GM12872 (cell line): ENCODE results near the gene IL1B.

Source experiments
- TF ChIP-seq, protein P1 (sequence below): IDR thresholded peaks from 3 replicates; pipeline ENCODE4 v1.5.1; 2011; ENCODE audit warnings: low read depth, mild to moderate bottlenecking, low read length, moderate library complexity; ENCODE audit not compliant: insufficient read depth

IL1B gene

GRCh38 chr2:112867701-112868631, 31.4 kb upstream of the IL1B start:
- TF ChIP-seq, protein P1, sequence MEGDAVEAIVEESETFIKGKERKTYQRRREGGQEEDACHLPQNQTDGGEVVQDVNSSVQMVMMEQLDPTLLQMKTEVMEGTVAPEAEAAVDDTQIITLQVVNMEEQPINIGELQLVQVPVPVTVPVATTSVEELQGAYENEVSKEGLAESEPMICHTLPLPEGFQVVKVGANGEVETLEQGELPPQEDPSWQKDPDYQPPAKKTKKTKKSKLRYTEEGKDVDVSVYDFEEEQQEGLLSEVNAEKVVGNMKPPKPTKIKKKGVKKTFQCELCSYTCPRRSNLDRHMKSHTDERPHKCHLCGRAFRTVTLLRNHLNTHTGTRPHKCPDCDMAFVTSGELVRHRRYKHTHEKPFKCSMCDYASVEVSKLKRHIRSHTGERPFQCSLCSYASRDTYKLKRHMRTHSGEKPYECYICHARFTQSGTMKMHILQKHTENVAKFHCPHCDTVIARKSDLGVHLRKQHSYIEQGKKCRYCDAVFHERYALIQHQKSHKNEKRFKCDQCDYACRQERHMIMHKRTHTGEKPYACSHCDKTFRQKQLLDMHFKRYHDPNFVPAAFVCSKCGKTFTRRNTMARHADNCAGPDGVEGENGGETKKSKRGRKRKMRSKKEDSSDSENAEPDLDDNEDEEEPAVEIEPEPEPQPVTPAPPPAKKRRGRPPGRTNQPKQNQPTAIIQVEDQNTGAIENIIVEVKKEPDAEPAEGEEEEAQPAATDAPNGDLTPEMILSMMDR: no peak

DNA sequence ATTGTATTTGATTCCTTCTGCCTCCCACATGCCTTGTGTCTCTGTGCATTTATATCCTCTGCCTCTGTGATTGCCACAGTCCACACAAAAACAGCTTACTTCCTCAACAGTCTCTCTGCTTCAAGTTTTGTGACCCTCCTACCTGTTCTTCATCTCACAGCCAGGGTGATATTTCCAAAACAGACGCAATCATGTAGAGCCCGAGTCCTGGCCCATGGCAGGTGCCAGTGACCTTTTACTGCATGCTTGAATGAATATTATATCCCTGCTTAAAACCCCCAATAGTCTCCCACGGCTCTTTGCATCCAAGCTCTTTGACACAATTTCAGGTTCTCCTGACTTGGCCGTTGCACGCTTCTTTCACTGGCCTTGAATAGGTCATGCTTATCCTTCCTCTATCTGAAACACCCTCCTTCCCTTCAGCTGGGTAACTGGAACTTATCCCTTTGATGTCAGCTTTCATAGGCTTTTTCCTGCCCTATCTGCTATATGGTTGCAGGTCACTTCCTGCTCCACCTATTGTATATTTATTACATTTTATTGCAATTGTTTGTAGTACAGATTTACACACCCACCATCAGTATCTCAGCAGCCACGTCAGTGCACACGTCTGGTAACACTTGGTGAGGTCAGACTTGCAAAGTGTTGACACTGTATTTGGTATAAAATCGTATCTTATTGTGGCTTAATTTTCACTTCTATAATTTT, 29.7 kb upstream of the IL1B start:
- TF ChIP-seq, protein P1: no peak

DNA sequence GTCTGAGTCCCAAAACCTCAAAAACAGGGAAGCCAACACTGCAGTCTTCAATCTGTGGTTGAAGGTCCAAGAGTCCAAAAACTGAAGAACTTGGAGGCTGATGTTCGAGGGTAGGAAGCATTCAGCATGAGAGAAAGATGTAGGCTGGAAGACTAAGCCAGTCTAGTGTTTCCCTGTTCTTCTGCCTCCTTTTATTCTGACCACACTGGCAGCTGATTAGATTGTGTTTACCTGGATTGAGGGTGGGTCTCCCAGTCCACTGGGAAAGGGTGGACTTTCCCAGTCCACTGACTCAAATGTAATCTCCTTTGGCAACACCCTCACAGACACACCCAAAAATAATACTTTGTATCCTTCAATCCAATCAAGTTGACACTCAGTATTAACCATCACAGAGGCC, 27.5 kb upstream of the IL1B start:
- TF ChIP-seq, protein P1: no peak

GRCh38 chr2:112850588-112850987, 14.0 kb upstream of the IL1B start:
- TF ChIP-seq, protein P1: no peak

DNA sequence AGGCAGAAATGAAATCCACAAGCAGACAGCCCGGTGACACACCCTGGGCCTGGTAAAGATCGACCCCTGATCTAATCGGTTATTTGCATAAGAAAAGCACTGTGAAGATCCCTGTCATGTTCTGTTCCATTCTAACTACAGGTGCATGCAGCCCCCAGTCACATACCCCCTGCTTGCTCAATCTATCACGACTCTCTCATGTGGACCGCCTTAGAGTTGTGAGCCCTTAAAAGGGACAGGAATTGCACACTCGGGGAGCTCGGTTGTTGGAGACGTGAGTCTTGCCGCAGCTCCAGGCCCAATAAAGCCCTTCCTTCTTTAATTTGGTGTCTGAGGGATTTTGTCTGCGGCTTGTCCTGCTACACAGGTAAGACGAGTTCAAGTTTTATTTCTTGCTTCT, 13.4 kb upstream of the IL1B start:
- TF ChIP-seq, protein P1: no peak

DNA sequence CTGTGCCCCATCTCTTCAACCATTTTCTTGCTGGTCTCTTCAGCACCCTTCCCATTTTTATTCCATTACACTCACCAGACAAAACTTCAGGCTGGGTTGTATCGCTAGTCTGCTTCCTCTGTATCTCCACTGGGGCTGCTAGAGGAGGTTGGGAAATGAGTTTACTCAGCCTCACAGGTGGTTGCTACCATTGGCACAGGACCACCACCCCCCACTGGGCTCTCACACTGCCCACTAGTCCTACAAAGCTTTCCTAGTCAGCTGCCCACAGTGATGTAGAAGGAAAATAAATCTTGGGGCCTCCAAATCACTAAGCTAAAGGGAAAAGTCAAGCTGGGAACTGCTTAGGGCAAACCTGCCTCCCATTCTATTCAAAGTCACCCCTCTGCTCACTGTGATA, 12.3 kb upstream of the IL1B start:
- TF ChIP-seq, protein P1: no peak

- TF ChIP-seq, protein P1: no peak
These were observed 9.5 kb upstream of the IL1B start for GRCh38 chr2:112846031-112846430.
